Mesendoderm (in vitro differentiated cells): Measurements from ENCODE around the gene TEDC2.

Experiments used
- DNase-seq: peaks from one replicate; pipeline ENCODE4 v3.0.0; 2013
- H2AK5ac ChIP-seq: 2 replicates; pipeline ENCODE4 v1.6.1; 2013; ENCODE audit warnings: low read length, inconsistent platforms
- H2BK120ac ChIP-seq: 2 replicates; pipeline ENCODE4 v1.6.1; 2013; ENCODE audit warnings: low read depth, mild to moderate bottlenecking, low read length, moderate library complexity, mixed read lengths
- H2BK15ac ChIP-seq: replicated peaks from 2 replicates; pipeline ENCODE4 v1.6.1; 2013; ENCODE audit warnings: low read depth, mild to moderate bottlenecking, moderate library complexity
- H2BK5ac ChIP-seq: 2 replicates; pipeline ENCODE4 v1.6.1; 2013; ENCODE audit warnings: low read length, inconsistent platforms
- H3K18ac ChIP-seq: 2 replicates; pipeline ENCODE4 v1.6.1; 2013; ENCODE audit warnings: mild to moderate bottlenecking, low read length, mixed read lengths
- H3K23ac ChIP-seq: one replicate; pipeline ENCODE4 v1.6.1; 2013; ENCODE audit warnings: low read length
- H3K27ac ChIP-seq: 2 replicates; pipeline ENCODE4 v1.5.1; 2013; ENCODE audit warnings: low read depth, mild to moderate bottlenecking, inconsistent platforms, low read length, moderate library complexity
- H3K27me3 ChIP-seq: 2 replicates; pipeline ENCODE4 v1.6.1; 2013; ENCODE audit warnings: low read length, control low read depth, mild to moderate bottlenecking, inconsistent platforms; ENCODE audit not compliant: insufficient read depth, poor library complexity
- H3K36me3 ChIP-seq: 2 replicates; pipeline ENCODE4 v1.6.1; 2013; ENCODE audit warnings: low read length, inconsistent platforms; ENCODE audit not compliant: control insufficient read depth, insufficient read depth
- H3K4ac ChIP-seq: one replicate; pipeline ENCODE4 v1.6.1; 2013; ENCODE audit warnings: low read depth, mild to moderate bottlenecking, low read length, moderate library complexity
- H3K4me1 ChIP-seq: 2 replicates; pipeline ENCODE4 v1.6.1; 2013; ENCODE audit warnings: low read depth, low read length, inconsistent platforms; ENCODE audit not compliant: control insufficient read depth
- H3K4me2 ChIP-seq: 2 replicates; pipeline ENCODE4 v1.6.1; 2013; ENCODE audit warnings: low read length
- H3K4me3 ChIP-seq: 2 replicates; pipeline ENCODE4 v1.5.1; 2013; ENCODE audit warnings: mild to moderate bottlenecking, low read length
- H3K56ac ChIP-seq: one replicate; pipeline ENCODE4 v1.6.1; 2013; ENCODE audit warnings: low read length
- H3K79me1 ChIP-seq: 2 replicates; pipeline ENCODE4 v1.6.1; 2013; ENCODE audit warnings: low read length, inconsistent platforms
- H3K79me2 ChIP-seq: 2 replicates; pipeline ENCODE4 v1.6.1; 2013; ENCODE audit warnings: mild to moderate bottlenecking, low read length; ENCODE audit not compliant: control insufficient read depth, insufficient read depth
- H3K9ac ChIP-seq: 2 replicates; pipeline ENCODE4 v1.6.1; 2013; ENCODE audit warnings: low read length, inconsistent platforms
- H4K5ac ChIP-seq: one replicate; pipeline ENCODE4 v1.6.1; 2013; ENCODE audit warnings: low read length
- H4K8ac ChIP-seq: one replicate; pipeline ENCODE4 v1.6.1; 2013; ENCODE audit warnings: low read depth, mild to moderate bottlenecking, control low read depth, low read length, moderate library complexity
- WGBS: extraction: QIAGEN DNeasy Blood & Tissue Kit; methylation state at CpG from one replicate; pipeline ENCODE4 v1.1.7; 2013; ENCODE audit warnings: low lambda C conversion rate, missing lambda C conversion rate; ENCODE audit not compliant: insufficient coverage; ENCODE audit errors: extremely low coverage; 5-methylcytosine and 5-hydroxymethylcytosine counted together

The TEDC2 gene

GRCh38 chr16:2428784-2429033 lies 31.2 kb upstream of the TEDC2 start:
- Histone ChIP-seq H3K4me3 (peak overlapping the region; percentile 57), H3K4ac (no peak overlapping the region), H3K4me2 (peak overlapping the region; percentile 91), H2BK5ac (peak overlapping the region; percentile 80), H3K18ac (peak overlapping the region; percentile 3), H4K5ac (no peak overlapping the region), H3K56ac (peak overlapping the region; percentile 99), H3K79me1 (peaks cover 14% of the 10 kb centered on the region), H3K4me1 (peaks cover 5% of the 10 kb centered on the region), H3K27ac (peak overlapping the region; percentile 13), H2BK15ac (no peak overlapping the region), H3K79me2 (peaks cover 16% of the 10 kb centered on the region), H3K9ac (peak overlapping the region; percentile 98), H2BK120ac (no peak overlapping the region), H3K36me3 (peaks cover 9% of the 10 kb centered on the region), H2AK5ac (no peak overlapping the region), H3K23ac (peak overlapping the region; percentile 66), H4K8ac (no peak overlapping the region), H3K27me3 (no peaks in the 10 kb centered on the region)
- no peak for DNase-seq
- WGBS: no CpG with 5 or more reads among the region's 24 CpGs

GRCh38 chr16:2429034-2429770 lies 30.7 kb upstream of the TEDC2 start, which contains the start of gene CCNF:
TSS of gene CCNF (plus strand) at chr16:2429447. CDS start at chr16:2429482, 35 bp downstream.
- Histone ChIP-seq H3K36me3 (peaks cover 9% of the 10 kb centered on the region), H3K4me1 (peaks cover 5% of the 10 kb centered on the region), H3K79me1 (peaks cover 14% of the 10 kb centered on the region), H4K8ac (no peak within 1 kb of the TSS), H3K27me3 (no peaks in the 10 kb centered on the region), H3K4ac (peak within 1 kb of the TSS; percentile 17), H3K4me3 (peak within 1 kb of the TSS; percentile 93), H4K5ac (no peak within 1 kb of the TSS), H3K4me2 (peak within 1 kb of the TSS; percentile 91), H2AK5ac (no peak within 1 kb of the TSS), H3K27ac (peak within 1 kb of the TSS; percentile 72), H3K9ac (peak within 1 kb of the TSS; percentile 98), H3K18ac (peak within 1 kb of the TSS; percentile 81), H3K79me2 (peaks cover 16% of the 10 kb centered on the region), H2BK120ac (peak within 1 kb of the TSS; percentile 24), H3K23ac (peak within 1 kb of the TSS; percentile 66), H3K56ac (peak within 1 kb of the TSS; percentile 99), H2BK5ac (peak within 1 kb of the TSS; percentile 80), H2BK15ac (no peak within 1 kb of the TSS)
- WGBS: no CpG with 5 or more reads among the region's 103 CpGs
- peak; percentile 98 for DNase-seq

GRCh38 chr16:2429771-2430663 lies 29.9 kb upstream of the TEDC2 start:
- peak overlapping the region; percentile 45 for H3K23ac ChIP-seq
- peak overlapping the region; percentile 17 for H3K4ac ChIP-seq
- H2BK5ac ChIP-seq: no peak overlapping the region
- peak overlapping the region; percentile 24 for H2BK120ac ChIP-seq
- peaks cover 11% of the 10 kb centered on the region for H3K36me3 ChIP-seq
- H4K5ac ChIP-seq: no peak overlapping the region
- peaks cover 14% of the 10 kb centered on the region for H3K79me1 ChIP-seq
- H3K27ac ChIP-seq: peak overlapping the region; percentile 72
- peak overlapping the region; percentile 98 for H3K56ac ChIP-seq
- peak; percentile 19 for DNase-seq
- peaks cover 16% of the 10 kb centered on the region for H3K79me2 ChIP-seq
- H3K27me3 ChIP-seq: no peaks in the 10 kb centered on the region
- peak overlapping the region; percentile 88 for H3K4me2 ChIP-seq
- no CpG with 5 or more reads among the region's 46 CpGs for WGBS
- H2BK15ac ChIP-seq: no peak overlapping the region
- H3K4me1 ChIP-seq: peaks cover 5% of the 10 kb centered on the region
- peak overlapping the region; percentile 93 for H3K4me3 ChIP-seq
- no peak overlapping the region for H4K8ac ChIP-seq
- H3K9ac ChIP-seq: peak overlapping the region; percentile 98
- H3K18ac ChIP-seq: peak overlapping the region; percentile 81
- no peak overlapping the region for H2AK5ac ChIP-seq

- Histone ChIP-seq H3K27ac (no peak overlapping the region), H3K56ac (no peak overlapping the region), H3K18ac (no peak overlapping the region), H3K27me3 (no peaks in the 10 kb centered on the region), H2BK5ac (no peak overlapping the region), H2BK15ac (no peak overlapping the region), H2AK5ac (no peak overlapping the region), H3K4me2 (no peak overlapping the region), H4K5ac (no peak overlapping the region), H4K8ac (no peak overlapping the region), H3K4me1 (peaks cover 5% of the 10 kb centered on the region), H3K79me2 (peaks cover 16% of the 10 kb centered on the region), H3K4ac (no peak overlapping the region), H3K23ac (no peak overlapping the region), H3K79me1 (peaks cover 14% of the 10 kb centered on the region), H3K9ac (no peak overlapping the region), H3K4me3 (no peak overlapping the region), H3K36me3 (peaks cover 21% of the 10 kb centered on the region), H2BK120ac (no peak overlapping the region)
- no peak for DNase-seq
- no CpG with 5 or more reads among the region's 6 CpGs for WGBS
Observed at GRCh38 chr16:2432286-2432685, 27.6 kb upstream of the TEDC2 start.

GRCh38 chr16:2432801-2433505 lies 27.0 kb upstream of the TEDC2 start:
- no peak overlapping the region for H3K18ac ChIP-seq
- H3K36me3 ChIP-seq: peaks cover 23% of the 10 kb centered on the region
- H2BK15ac ChIP-seq: no peak overlapping the region
- no peak overlapping the region for H3K4me3 ChIP-seq
- H3K79me1 ChIP-seq: peaks cover 14% of the 10 kb centered on the region
- H3K9ac ChIP-seq: no peak overlapping the region
- DNase-seq: no peak
- H3K23ac ChIP-seq: no peak overlapping the region
- peaks cover 16% of the 10 kb centered on the region for H3K79me2 ChIP-seq
- H4K8ac ChIP-seq: no peak overlapping the region
- no peak overlapping the region for H3K4me2 ChIP-seq
- no peak overlapping the region for H3K27ac ChIP-seq
- no peak overlapping the region for H3K4ac ChIP-seq
- H3K4me1 ChIP-seq: peaks cover 5% of the 10 kb centered on the region
- H3K56ac ChIP-seq: no peak overlapping the region
- no peaks in the 10 kb centered on the region for H3K27me3 ChIP-seq
- WGBS: no CpG with 5 or more reads among the region's 15 CpGs
- no peak overlapping the region for H2BK5ac ChIP-seq
- H4K5ac ChIP-seq: no peak overlapping the region
- H2BK120ac ChIP-seq: no peak overlapping the region
- H2AK5ac ChIP-seq: no peak overlapping the region
